Measurements from ENCODE around the gene SH3D19. TPM values are rescaled to one million over a fixed set of nuclear protein-coding genes. Genes with fewer than 3 reads are reported as not detected.

Gene SH3D19
- total RNA-seq, 1 experiment from 2014 or later: 29.7 TPM

DNA sequence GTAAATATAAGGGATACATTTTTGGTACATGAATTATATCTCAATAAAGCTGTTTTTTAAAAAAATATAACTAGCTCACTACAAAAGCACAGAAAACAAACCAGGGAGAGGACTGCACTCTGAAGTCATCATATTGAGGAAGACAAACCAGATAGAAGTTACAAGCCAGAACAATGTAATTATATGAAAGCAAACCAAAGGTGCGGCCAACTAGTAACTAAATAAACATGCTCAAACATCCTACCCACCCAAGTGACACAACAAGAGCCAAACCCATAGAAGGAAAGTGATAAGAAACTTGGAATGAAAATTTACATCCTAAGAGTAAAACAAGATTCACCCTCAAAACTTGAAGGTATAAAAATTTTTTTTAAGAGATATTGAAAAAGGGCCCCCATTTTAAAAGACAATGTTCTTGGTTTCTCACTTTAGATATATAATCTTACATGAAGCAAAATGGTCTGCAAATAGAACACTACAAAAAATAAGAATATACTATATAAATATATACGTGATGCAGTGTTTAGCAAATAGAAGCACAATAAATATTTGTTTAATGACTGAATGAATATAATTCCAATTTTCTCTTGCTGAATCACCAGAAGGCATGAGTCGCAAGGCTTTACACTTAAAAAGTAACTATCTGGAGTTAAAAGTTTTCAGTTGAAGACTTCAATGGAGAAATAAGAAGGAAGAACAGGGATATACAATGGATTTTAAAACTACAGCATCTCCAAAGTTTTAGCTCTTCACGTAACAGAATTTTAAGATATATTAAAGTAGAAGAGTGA is 4.0 kb upstream of the SH3D19 start:
- Histone ChIP-seq H3T11ph (ENCODE audit: low read length) (no peak overlapping the region), H3K14ac (ENCODE audit: insufficient read depth, low read length) (no peak overlapping the region), H2BK5ac (ENCODE audit: insufficient read length, low read length) (no peak overlapping the region), H4K91ac (ENCODE audit: insufficient read length, low read depth, low read length) (no peak overlapping the region), H4K20me1 (ENCODE audit: control insufficient read depth, insufficient read depth, insufficient read length) (no peaks in the 10 kb centered on the region), H3K4ac (ENCODE audit: low read depth, low read length) (no peak overlapping the region), H2BK15ac (ENCODE audit: low read depth, low read length) (no peak overlapping the region), H2AK5ac (ENCODE audit: insufficient read length, low read length) (no peak overlapping the region), H3K9me3 (ENCODE audit: control insufficient read depth, low read depth, low read length) (no peaks in the 10 kb centered on the region), H3K18ac (ENCODE audit: insufficient read length, low read depth, low read length) (no peak overlapping the region), H4K8ac (replicated peaks; ENCODE audit: insufficient read length, low read depth, low read length) (no peak overlapping the region), H2AFZ (ENCODE audit: low read length) (no peak overlapping the region), H3K79me2 (ENCODE audit: insufficient read depth, low read length) (no peaks in the 10 kb centered on the region), H3K23me2 (ENCODE audit: insufficient read length, low read depth, low read length, poor library complexity, severe bottlenecking) (peaks cover 7% of the 10 kb centered on the region), H3K4me2 (ENCODE audit: insufficient read depth, insufficient read length, low read length) (no peak overlapping the region), H3K9ac (ENCODE audit: extremely low read depth, insufficient read length, low read length) (no peak overlapping the region), H3K4me1 (ENCODE audit: insufficient read depth, low read length) (peaks cover 3% of the 10 kb centered on the region; the same call in 1 of the 2 replicates), H2BK120ac (ENCODE audit: low read depth, low read length, poor library complexity, severe bottlenecking) (no peak overlapping the region), H3K27me3 (ENCODE audit: insufficient read depth, low read length) (no peaks in the 10 kb centered on the region), H3K23ac (ENCODE audit: insufficient read length, low read depth, low read length) (no peak overlapping the region), H2BK20ac (ENCODE audit: low read depth, low read length, poor library complexity, severe bottlenecking) (no peak overlapping the region), H3K27ac (ENCODE audit: insufficient read length, low read depth, low read length) (no peak overlapping the region), H3K79me1 (ENCODE audit: insufficient read depth, low read depth, low read length, poor library complexity, severe bottlenecking) (no peaks in the 10 kb centered on the region), H4K5ac (ENCODE audit: insufficient read length, low read depth, low read length) (no peak overlapping the region), H2BK12ac (ENCODE audit: insufficient read length, low read depth, low read length) (no peak overlapping the region), H3K56ac (ENCODE audit: insufficient read length, low read depth, low read length) (no peak overlapping the region)
- TF ChIP-seq, protein P1, sequence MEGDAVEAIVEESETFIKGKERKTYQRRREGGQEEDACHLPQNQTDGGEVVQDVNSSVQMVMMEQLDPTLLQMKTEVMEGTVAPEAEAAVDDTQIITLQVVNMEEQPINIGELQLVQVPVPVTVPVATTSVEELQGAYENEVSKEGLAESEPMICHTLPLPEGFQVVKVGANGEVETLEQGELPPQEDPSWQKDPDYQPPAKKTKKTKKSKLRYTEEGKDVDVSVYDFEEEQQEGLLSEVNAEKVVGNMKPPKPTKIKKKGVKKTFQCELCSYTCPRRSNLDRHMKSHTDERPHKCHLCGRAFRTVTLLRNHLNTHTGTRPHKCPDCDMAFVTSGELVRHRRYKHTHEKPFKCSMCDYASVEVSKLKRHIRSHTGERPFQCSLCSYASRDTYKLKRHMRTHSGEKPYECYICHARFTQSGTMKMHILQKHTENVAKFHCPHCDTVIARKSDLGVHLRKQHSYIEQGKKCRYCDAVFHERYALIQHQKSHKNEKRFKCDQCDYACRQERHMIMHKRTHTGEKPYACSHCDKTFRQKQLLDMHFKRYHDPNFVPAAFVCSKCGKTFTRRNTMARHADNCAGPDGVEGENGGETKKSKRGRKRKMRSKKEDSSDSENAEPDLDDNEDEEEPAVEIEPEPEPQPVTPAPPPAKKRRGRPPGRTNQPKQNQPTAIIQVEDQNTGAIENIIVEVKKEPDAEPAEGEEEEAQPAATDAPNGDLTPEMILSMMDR (conservative IDR thresholded peaks at IDR 0.05): no peak
- H3K27me3 Mint-ChIP-seq (ENCODE audit: low read depth): peaks cover 2% of the 10 kb centered on the region
- no peak for DNase-seq
- no peak overlapping the region for H3K4me3 Mint-ChIP-seq
- H3K4me1 Mint-ChIP-seq: peaks cover 9 to 21% of the 10 kb centered on the region in 2 experiments
- no CpG with 5 or more reads among the region's 4 CpGs for WGBS (ENCODE audit: extremely low coverage, insufficient read length, low lambda C conversion rate)
- H3K9me3 Mint-ChIP-seq: peaks cover 0 to 2% of the 10 kb centered on the region in 2 experiments; a peak in 1 of 5 replicates
- no peak overlapping the region; a peak in 1 of 7 replicates for H3K27ac Mint-ChIP-seq
- H3K36me3 Mint-ChIP-seq (ENCODE audit: insufficient read depth in 1 of 3, low read depth in 3 of 3): no peaks in the 10 kb centered on the region; a peak in 1 of 7 replicates

Measured in H9 (cell line).